ENCODE measurements around the gene TOMM5.

- TF ChIP-seq CEBPB (IDR thresholded peaks at IDR 0.05; ENCODE audit: low read depth) (no peak), MAX (IDR thresholded peaks at IDR 0.05) (no peak), FOSL1 (IDR thresholded peaks at IDR 0.05; ENCODE audit: low read depth) (no peak), CTCF (IDR thresholded peaks at IDR 0.05 in 2 of 3, conservative IDR thresholded peaks at IDR 0.05 in 1 of 3; ENCODE audit: borderline replicate concordance in 1 of 3, insufficient read depth in 1 of 3, low read depth in 2 of 3, low read length in 2 of 3) (no peak), TCF7L2 (IDR thresholded peaks at IDR 0.05; ENCODE audit: borderline replicate concordance, extremely low read depth, insufficient read depth, insufficient read length) (no peak), ZFX (IDR thresholded peaks at IDR 0.05) (no peak), ZNF274 (IDR thresholded peaks at IDR 0.05; ENCODE audit: low read depth, low read length) (no peak), EZH2phosphoT487 (IDR thresholded peaks at IDR 0.05; ENCODE audit: borderline replicate concordance) (no peak), POLR2A (IDR thresholded peaks at IDR 0.05; ENCODE audit: borderline replicate concordance, extremely low read depth, insufficient read depth, insufficient read length) (no peak), REST (IDR thresholded peaks at IDR 0.05; ENCODE audit: low read depth) (no peak), ELF1 (IDR thresholded peaks at IDR 0.05; ENCODE audit: borderline replicate concordance, low read depth) (no peak)
Observed at GRCh38 chr9:37561682-37562081, 30.7 kb downstream of the TOMM5 start.
